Stimulated activated CD8-positive, alpha-beta memory T cell treated with anti-CD3 and anti-CD28 coated beads, Interleukin-7, amount 100 ng/mL, for 4 hours (primary cell): Measurements from ENCODE around the gene RBM38.

Experiments used
- DNase-seq, 2 donors: peaks; one replicate each; pipeline ENCODE4 v3.0.0-alpha.2; 2020; ENCODE audit warnings: low read depth in 2 of 2

The RBM38 gene

GRCh38 chr20:57404006-57404405 is 12.8 kb downstream of the RBM38 start:
- DNase-seq: no peak

GRCh38 chr20:57404419-57405072 is 13.3 kb downstream of the RBM38 start:
- no peak for DNase-seq

GRCh38 chr20:57405236-57406016 is 14.2 kb downstream of the RBM38 start:
- no peak for DNase-seq

- DNase-seq: no peak
Observed at GRCh38 chr20:57407541-57407956, 16.4 kb downstream of the RBM38 start.

GRCh38 chr20:57408131-57408530 is 16.9 kb downstream of the RBM38 start:
- no peak for DNase-seq

DNA sequence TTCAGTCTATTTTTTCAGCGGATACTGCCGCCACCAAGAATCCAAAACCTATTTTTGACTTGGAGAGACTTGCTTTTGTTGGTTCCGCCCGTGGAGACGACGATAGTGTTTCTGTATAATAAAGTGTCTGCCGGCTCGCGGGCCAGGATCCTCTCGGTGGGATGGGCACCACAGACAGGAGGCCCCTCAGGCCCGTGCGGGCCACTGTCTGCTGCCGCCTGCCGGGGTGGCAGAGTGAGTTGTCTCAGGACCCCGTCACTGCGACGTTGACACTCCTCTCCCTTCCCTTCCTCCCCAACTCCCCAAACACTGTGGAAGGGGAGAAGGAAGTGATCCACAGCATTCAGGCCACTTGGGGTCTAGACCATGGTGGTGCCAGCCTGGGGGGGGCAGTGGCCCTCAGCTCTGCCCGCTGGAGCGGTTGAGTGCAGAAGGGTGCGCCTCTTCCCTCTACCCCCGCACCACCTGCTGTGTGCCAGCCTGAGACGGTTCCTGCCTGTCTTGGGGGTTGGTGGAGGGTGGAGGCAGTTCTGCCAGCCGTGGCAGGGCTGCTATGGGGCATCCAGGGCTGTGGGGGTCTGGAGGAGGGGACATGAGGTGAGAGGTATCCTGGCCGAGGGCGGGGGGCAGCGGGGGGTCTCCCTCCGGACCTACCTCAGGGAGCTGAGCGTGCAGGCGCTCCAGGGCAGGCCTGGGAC is 17.5 kb downstream of the RBM38 start:
- no peak for DNase-seq

DNA sequence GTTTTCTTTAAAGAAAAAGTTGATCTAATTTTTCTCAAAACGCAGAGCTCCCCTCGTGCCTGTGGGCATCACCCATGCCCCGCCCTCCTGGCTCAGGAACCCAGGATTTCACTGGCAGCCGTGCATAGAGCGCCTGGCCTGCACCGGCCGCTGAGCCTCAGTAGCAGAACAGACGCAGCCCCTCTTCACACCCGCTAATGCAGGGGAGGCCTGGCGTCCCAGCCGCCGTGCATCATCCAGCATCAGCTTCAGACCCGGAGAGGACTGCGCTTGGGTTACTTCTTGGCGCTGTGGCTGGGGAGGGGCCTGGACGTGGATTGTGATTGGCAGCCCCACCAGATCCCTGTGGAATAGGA is 18.1 kb downstream of the RBM38 start:
- no peak for DNase-seq

DNA sequence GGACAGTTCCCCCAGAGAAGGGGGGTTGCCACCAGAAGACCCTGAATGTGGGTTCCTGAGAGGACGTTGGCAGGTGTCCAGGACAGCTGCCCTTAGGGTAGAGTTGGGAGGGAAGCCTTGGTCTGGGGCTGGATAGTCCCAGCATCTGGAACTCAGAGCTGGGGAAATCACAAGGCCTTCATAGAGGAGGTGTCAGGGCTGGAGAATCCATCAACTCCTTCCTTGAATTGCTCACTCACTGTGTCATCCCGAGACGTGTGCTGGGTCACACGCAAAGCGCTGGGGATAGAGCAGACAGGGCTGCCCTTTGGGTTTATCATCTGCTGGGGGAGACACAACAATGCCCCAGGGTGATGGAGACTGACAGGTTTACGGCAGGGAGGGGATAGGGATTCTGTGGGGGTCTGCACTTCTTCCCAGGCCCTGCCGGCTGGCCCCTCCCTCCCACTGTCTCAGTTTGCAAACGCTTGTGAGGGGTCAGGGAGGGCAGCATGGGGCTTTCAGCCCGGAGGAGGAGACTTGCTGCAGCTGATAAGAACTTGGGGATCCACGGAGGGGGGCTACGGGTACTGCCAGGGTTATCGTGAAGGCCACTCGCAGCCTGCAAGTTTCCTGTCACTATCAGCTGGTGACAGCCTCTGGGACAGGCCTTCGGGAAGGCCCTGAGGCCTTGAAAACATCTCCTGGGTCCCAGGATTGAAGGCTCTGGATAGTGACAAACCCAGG is 18.6 kb downstream of the RBM38 start:
- DNase-seq: no peak

DNA sequence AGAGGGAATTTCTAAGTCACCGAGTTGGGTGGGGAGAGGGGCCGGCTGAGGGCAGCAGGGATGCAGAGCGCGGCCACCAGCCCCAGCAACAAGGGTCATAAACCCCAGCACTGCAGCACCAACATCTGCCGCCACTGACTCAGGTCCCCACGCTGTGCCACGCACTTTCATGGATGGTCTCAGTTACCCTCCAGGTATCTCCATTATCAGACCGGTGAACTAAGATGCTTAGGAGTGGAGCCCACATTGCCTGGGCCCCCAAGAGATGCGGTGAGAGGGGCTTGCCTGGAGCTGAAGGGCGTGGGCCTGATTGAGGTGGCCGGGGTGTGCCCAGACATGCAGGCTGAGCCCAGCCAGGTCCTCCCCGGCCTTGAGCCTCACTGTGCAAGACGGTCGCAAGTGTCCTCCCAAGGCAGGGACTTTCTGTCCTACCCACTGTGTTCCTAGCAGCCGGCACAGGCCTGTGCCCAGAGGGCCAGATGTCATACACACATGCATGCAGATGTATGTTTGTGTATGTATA is 19.3 kb downstream of the RBM38 start:
- DNase-seq: no peak

DNA sequence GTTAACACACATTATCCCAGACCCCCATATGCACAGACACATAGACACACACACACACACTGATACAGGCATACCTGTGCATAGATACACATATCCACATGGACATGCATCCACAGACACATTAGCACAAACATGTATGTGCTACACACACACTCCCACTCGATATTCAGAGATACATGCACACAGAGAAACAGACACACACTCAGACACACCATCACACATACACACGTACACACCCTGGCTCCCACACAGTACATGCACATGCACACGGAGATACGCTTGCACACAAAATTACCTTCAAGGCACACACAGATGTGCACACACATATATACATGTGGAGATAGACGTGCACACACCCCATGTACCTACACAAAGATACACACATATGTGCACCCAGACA is 19.7 kb downstream of the RBM38 start:
- no peak for DNase-seq

- DNase-seq: no peak
Observed at GRCh38 chr20:57411406-57412283, 20.4 kb downstream of the RBM38 start.

DNA sequence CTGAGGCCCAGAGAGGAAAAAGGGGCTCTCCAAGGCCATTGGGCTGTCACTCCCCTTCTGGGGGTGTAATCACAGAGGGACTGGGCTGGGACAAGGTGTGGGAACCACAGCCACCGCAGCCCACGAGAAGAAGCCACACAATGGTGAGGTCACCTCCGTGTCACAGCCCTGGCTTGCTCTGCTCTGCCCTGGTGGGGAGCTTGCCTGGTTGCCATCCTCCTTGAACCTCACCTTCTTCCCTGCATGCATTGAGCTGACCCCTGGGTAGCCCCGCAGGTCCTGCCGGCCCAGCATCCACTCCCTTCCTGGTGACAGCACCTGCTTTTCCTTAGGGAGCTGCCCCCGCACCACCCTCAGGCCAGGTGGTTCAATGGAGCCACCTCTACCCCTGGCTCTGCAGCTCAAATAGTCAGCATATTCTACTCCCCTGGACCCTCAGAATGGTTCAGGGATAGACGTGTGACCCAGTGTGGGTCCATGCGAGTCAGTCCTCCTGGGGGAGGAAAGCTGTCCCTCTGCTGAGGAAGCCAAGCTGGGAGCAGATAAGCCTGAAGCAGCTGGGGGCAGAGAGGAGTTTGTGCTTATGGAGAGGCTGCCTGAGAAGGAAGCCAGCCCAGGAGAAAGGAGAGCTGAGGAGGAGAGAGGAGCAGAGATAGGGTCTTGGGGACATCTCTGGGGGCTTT is 21.3 kb downstream of the RBM38 start:
- no peak for DNase-seq

DNA sequence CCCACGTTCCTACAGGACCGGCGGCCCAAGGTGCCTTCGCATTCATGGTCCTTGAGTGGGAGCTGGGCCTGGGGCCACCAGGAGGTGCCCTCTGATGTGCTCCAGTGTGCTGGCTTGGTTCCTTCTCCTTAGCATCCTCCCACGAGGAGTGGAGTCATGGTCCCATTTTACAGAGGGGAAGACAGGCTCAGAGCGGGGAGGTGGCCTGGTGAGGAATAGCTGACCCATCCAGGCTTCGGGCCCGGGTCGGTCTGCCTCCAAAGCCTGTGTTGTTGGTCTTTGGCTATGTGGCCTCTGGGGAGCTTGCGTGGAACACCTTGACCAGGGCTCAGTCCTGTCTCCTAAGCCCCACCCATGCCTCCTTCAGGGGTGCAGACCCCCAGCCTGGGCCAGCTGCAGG is 22.8 kb downstream of the RBM38 start:
- no peak for DNase-seq

DNA sequence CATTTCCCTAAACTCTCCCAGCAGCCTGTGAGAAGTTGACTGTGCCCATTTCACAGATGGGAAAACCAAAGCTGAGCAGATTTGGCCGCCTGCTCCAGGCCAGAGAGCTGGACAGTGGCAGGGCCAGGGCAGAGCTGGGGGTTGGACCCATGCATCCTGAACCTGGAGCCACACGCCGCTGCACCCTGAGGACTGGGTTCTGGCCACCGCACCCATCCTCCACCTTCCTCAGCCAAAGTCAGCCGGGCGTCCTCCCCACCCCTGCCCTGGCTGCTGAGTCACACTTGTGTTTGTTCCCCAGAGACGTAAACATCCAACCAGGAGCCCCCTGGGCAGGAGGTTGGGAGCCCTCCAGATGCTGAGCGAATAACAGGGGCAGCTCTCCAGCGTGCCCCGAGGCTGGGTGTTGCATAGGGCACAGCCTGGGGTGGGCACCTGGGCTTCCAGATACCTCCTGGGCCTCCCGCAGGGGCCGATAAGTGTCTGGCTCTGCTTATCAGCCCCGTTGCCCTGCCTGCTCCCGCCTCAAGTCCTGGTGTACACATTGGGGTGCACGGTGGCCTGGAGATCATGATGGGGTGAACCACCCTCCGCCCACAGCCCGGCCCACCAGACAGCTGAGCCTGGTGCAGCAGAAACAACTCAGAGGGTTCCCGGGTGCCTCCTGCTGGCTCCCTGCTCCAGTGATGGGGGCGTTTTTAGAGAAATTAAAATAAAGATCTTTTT is 23.8 kb downstream of the RBM38 start:
- DNase-seq: no peak

DNA sequence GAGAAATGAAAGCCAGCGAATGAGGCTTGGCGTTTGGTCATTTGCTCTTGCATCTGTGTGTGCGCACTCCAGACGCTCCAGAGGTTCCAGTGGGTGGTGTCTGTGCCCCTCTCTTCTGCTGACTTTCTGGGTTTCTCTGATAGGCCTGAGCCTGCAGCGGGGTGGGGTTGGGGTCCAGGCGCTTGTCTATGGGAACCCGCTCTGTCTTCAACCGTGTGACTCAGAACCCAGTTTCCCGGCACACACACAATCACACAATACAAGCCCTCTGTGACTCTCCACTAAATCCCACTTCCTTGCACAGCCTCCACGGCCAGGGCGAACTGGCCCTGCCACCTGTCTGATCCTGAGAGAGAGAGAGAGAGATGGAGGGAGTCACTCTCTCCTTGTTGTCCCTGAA is 24.6 kb downstream of the RBM38 start:
- DNase-seq: no peak

- DNase-seq: no peak
Observed at GRCh38 chr20:57416296-57417022, 25.3 kb downstream of the RBM38 start.

DNA sequence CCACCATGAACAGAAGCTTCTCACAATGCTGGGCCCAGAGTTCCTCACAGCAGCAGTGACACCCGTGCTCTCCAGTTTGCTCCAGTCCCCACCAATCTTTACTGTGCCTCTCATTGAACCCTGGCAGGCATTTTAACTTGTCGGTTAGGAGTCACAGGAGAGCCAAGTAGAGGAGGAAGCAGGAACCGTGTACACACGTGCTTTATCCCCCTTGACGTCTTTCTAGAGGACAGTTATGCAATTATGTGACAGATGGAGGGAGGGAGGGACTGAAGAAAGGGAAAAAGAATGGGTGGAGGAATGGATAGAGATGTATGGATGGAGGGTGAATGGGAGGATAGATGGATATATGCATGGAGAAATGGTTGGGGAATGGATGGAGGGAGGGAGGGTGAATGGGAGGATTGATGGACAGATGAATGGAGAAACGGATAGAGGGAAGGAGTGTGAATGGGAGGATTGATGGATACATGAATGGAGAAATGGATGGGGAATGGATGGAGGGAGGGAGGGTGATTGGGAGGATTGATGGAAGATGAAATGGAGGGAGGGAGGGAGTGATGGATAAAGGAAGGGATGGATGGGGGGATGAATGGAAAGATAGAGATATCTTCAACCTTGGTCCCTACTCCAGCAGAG is 26.0 kb downstream of the RBM38 start:
- DNase-seq: no peak
